Activated CD8-positive, alpha-beta memory T cell treated with anti-CD3 and anti-CD28 coated beads for 48 hours (primary cell): ENCODE data around the gene ZNF133.

ENCODE experiments used
- DNase-seq, 3 experiments: peaks; one replicate each; pipeline ENCODE4 v3.0.0-alpha.2; 2020; ENCODE audit warnings: low read depth in 2 of 3, low spot score in 2 of 3

ZNF133 gene

DNA sequence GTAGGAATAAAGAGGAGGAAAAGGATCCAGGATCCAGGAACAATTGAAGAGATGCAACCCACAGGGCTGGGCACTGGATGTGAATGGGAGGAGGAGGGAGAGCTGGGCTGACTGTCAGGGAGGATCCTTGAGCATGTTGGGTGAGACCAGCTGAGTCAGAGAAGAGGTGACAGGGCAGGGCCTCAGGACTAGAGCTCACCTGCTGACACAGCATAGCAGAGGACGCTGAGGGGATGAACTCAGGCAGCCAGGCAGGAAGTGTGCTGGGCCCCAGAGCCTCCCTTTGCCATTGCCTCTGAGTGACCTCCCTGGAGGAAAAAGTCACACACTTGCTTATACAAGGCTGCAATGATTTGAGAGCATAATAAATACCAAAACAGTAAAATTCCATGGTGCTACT lies 72.3 kb downstream of the ZNF133 start:
- DNase-seq, result no peak

DNA sequence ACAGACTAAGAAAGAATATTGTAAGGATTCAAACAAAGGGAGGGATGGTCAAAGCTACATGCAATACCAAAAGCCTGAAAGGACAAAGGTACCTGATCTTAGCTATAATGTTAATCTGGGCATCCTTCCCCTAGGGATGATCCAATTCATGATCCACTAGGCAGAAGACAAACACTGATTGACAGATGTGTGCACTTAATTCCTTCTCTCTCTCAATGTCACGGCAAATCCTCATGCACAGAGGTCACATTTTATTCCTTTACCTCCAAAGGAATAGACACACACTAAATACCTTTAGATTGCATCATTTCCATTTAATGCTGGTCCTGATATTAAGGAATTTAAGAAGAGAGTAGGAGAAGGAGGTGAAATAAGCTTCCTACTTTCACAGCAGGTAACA lies 73.4 kb downstream of the ZNF133 start:
- DNase-seq, result no peak

DNA sequence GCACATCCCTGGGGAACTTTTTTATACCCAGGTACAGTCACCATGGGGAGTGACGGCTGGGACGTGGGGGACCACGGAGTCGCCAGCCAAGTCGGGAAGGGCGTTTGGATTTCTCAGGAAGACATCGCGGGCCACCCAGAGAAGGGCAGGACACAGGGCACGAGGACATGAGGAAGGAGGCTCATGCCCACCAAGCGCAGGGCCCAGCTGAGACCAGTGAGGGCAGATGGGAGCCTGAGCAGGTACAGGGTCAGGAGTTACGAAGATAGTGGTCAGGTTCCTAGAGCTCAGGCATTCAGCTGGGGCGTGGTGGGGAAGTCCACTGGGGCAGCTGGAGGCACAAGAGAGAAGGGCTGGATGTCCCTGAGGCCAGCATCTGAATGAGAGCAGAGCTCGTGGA lies 74.6 kb downstream of the ZNF133 start:
- DNase-seq, result no peak

DNA sequence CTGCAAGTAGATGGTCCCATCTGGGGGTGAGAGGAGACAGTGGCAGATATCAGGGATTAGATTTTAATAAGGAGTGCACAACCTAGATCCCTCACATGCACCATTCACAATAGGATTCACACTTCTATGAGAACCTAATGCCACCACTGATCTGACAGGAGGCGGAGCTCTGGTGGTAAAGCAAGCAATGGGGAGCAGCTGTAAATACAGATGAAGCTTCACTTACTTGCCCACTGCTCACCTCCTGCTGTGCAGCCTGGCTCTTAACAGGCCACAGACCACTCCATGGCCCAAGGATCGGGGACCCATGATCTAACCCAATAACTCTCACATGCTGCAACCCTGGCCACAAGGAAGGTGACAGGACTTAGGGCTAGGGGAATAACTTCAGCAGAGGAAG lies 75.4 kb downstream of the ZNF133 start:
- no peak for DNase-seq

DNA sequence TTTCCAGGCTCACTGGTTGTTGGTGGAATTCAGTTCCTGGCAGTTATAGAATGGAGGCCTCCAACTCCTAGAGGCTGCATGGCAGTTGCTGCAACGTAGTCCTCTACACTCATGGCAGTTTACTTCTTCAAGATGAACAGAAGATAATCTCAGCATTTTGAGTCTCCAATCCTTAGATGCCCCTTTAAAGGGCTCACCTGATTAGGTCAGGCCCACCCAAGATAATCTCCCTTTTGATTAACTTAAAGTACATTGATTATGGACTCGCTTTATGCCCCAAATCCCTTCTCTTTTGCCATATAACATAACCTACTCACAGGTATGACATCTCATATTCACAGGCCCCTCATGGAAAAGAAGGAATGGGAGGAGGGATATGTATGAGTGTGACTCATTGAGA lies 76.4 kb downstream of the ZNF133 start:
- no peak for DNase-seq
